KMS-11 (cell line): ENCODE data around the gene ASPHD2.

Source experiments
- H2AFZ ChIP-seq: fragments of 200-600 bp; sonication (generic); 2 replicates; pipeline ENCODE4 v1.6.1; 2016; ENCODE audit warnings: antibody characterized with exemption, mixed run types, low read depth
- H3K27ac ChIP-seq: fragments of 200-600 bp; sonication (generic); 2 replicates; pipeline ENCODE4 v1.6.1; 2016; ENCODE audit warnings: mild to moderate bottlenecking, mixed run types
- H3K27me3 ChIP-seq: fragments of 200-600 bp; sonication (generic); 2 replicates; pipeline ENCODE4 v1.6.1; 2017; ENCODE audit warnings: mild to moderate bottlenecking, low read depth, mixed run types, moderate library complexity; ENCODE audit not compliant: insufficient read depth
- H3K36me3 ChIP-seq: fragments of 200-600 bp; sonication (generic); 2 replicates; pipeline ENCODE4 v1.6.1; 2017; ENCODE audit warnings: mild to moderate bottlenecking, mixed run types; ENCODE audit not compliant: insufficient read depth
- H3K4me1 ChIP-seq: fragments of 200-600 bp; sonication (generic); 2 replicates; pipeline ENCODE4 v1.6.1; 2016; ENCODE audit warnings: mild to moderate bottlenecking, low read depth, mixed run types; ENCODE audit not compliant: poor library complexity, severe bottlenecking
- H3K4me2 ChIP-seq: fragments of 200-600 bp; sonication (generic); 2 replicates; pipeline ENCODE4 v1.7.0; 2016; ENCODE audit warnings: mild to moderate bottlenecking, mixed run types
- H3K4me3 ChIP-seq: fragments of 200-600 bp; sonication (generic); IDR thresholded peaks from 2 replicates; pipeline ENCODE4 v1.6.1; 2017; ENCODE audit warnings: low read depth, low read length, mixed read lengths; ENCODE audit not compliant: insufficient read depth
- H3K79me2 ChIP-seq: fragments of 200-600 bp; sonication (generic); 2 replicates; pipeline ENCODE4 v1.6.1; 2016; ENCODE audit warnings: low read depth, mixed run types; ENCODE audit not compliant: insufficient read depth
- H3K9ac ChIP-seq: fragments of 200-600 bp; sonication (generic); 2 replicates; pipeline ENCODE4 v1.6.1; 2016; ENCODE audit warnings: mild to moderate bottlenecking, mixed run types
- H4K20me1 ChIP-seq: fragments of 200-600 bp; sonication (generic); 2 replicates; pipeline ENCODE4 v1.6.1; 2016; ENCODE audit warnings: mild to moderate bottlenecking, mixed run types; ENCODE audit not compliant: insufficient read depth
- CTCF ChIP-seq: fragments of 200-600 bp; sonication (generic); conservative IDR thresholded peaks from 2 replicates; pipeline ENCODE4 v1.6.1; 2017; ENCODE audit warnings: low read depth, mild to moderate bottlenecking, antibody characterized with exemption, low read length, moderate library complexity, mixed read lengths

The ASPHD2 gene

DNA sequence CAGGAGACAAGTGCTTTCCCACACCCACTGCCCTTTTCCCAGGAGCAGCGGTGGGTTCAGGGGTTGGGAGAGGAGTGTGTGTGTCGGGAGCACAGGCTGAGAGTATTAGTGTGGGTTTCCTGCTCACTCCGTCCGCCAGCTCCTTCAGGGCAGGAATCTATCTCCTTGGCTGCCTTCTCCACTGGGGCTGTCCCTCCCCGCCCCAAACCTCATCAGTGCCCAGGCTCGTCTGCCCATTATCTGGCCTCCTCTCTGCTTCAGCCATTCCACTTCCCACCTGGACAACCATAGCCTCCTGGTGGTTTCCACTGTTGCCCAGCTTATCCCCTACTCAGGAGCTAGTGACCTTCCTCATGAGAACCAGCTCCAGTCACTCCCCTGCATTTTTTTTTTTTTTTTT lies 19.9 kb downstream of the ASPHD2 start:
- H3K27me3 ChIP-seq: no peaks in the 10 kb centered on the region
- no peak overlapping the region for H3K9ac ChIP-seq
- no peak overlapping the region for H3K27ac ChIP-seq
- H3K36me3 ChIP-seq: no peaks in the 10 kb centered on the region
- H4K20me1 ChIP-seq: no peaks in the 10 kb centered on the region
- no peak overlapping the region for H3K4me2 ChIP-seq
- H3K4me1 ChIP-seq: no peaks in the 10 kb centered on the region
- TF ChIP-seq CTCF: no peak
- no peaks in the 10 kb centered on the region for H3K79me2 ChIP-seq
- no peak overlapping the region for H2AFZ ChIP-seq
- no peak overlapping the region for H3K4me3 ChIP-seq

- Histone ChIP-seq H3K4me3 (no peak overlapping the region), H2AFZ (no peak overlapping the region), H3K9ac (no peak overlapping the region), H3K4me1 (no peaks in the 10 kb centered on the region), H3K4me2 (no peak overlapping the region), H3K27me3 (no peaks in the 10 kb centered on the region), H3K36me3 (no peaks in the 10 kb centered on the region), H4K20me1 (no peaks in the 10 kb centered on the region), H3K27ac (no peak overlapping the region), H3K79me2 (no peaks in the 10 kb centered on the region)
- TF ChIP-seq CTCF: no peak
These were observed 21.6 kb downstream of the ASPHD2 start for GRCh38 chr22:26450453-26451185.

DNA sequence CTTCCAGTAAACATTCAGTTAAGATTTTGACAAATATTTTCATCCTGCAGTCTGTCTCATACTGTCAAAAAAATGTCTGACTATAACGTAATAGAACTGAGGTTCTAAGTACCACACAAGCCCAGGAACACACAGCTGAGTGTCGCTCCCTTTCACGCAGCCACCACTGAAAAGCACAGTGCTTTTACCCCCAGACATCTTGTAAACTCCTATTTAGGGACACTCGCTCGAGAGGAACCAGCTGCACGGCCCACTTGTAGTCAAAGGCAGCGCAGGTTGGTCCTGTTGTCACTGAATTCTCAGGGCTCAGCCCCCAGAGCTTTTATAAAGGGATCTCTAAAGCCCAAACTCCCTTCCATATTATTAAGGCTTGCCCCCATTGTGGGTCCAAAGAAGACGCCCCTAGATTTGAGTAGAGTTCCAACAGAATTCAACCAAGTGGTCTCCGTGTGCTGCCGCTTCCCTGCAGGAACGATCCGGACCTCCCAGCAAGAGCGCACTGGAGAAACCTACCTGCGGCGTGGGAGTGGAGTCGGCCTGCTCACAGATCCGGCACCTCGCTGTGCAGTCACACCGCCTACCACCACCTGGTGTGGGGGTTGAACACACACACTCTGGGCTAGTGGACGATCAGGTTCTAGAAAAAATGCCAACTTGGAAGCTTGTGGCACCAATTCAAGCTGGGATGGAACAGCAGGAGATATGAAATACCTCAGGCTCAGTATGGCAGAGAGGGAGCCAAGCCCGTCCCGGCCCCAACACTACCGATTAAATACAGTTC lies 23.4 kb downstream of the ASPHD2 start:
- H3K27ac ChIP-seq: no peak overlapping the region
- H3K4me3 ChIP-seq: no peak overlapping the region
- no peaks in the 10 kb centered on the region for H4K20me1 ChIP-seq
- H3K9ac ChIP-seq: no peak overlapping the region
- TF ChIP-seq CTCF: no peak
- H3K4me1 ChIP-seq: no peaks in the 10 kb centered on the region
- no peak overlapping the region for H3K4me2 ChIP-seq
- H3K27me3 ChIP-seq: no peaks in the 10 kb centered on the region
- peaks cover 3% of the 10 kb centered on the region; the same call in 1 of the 2 replicates for H3K36me3 ChIP-seq
- no peaks in the 10 kb centered on the region for H3K79me2 ChIP-seq
- H2AFZ ChIP-seq: no peak overlapping the region

- Histone ChIP-seq H2AFZ (no peak overlapping the region), H3K9ac (no peak overlapping the region), H3K27ac (no peak overlapping the region), H3K4me1 (no peaks in the 10 kb centered on the region), H3K79me2 (no peaks in the 10 kb centered on the region), H4K20me1 (no peaks in the 10 kb centered on the region), H3K4me3 (no peak overlapping the region), H3K4me2 (no peak overlapping the region), H3K27me3 (no peaks in the 10 kb centered on the region), H3K36me3 (peaks cover 4% of the 10 kb centered on the region; the same call in 1 of the 2 replicates)
- TF ChIP-seq CTCF: no peak
These were observed 24.2 kb downstream of the ASPHD2 start for GRCh38 chr22:26453216-26453615.
